Glutamatergic neuron (in vitro differentiated cells): ENCODE results near the gene DMRT2. TPM values are rescaled to one million over a fixed set of nuclear protein-coding genes. Genes with fewer than 3 reads are reported as not detected.

Source experiments
- DNase-seq: peaks from one replicate; pipeline ENCODE4 v3.0.0; 2022
- H3K27ac Mint-ChIP-seq: one replicate; pipeline ENCODE4 v1.8.0; 2020; ENCODE audit warnings: mild to moderate bottlenecking, mixed read lengths, inconsistent platforms; ENCODE audit not compliant: unreplicated experiment
- H3K27me3 Mint-ChIP-seq: one replicate; pipeline ENCODE4 v1.8.0; 2020; ENCODE audit warnings: mild to moderate bottlenecking, moderate library complexity, mixed read lengths, inconsistent platforms; ENCODE audit not compliant: unreplicated experiment
- H3K36me3 Mint-ChIP-seq: one replicate; pipeline ENCODE4 v1.8.0; 2020; ENCODE audit warnings: mild to moderate bottlenecking, mixed read lengths, inconsistent platforms; ENCODE audit not compliant: unreplicated experiment
- H3K4me1 Mint-ChIP-seq: one replicate; pipeline ENCODE4 v1.8.0; 2020; ENCODE audit warnings: mild to moderate bottlenecking, low read depth, mixed read lengths, inconsistent platforms; ENCODE audit not compliant: unreplicated experiment
- H3K4me3 Mint-ChIP-seq: one replicate; pipeline ENCODE4 v1.8.0; 2020; ENCODE audit warnings: mild to moderate bottlenecking, mixed read lengths, inconsistent platforms; ENCODE audit not compliant: unreplicated experiment
- H3K9me3 Mint-ChIP-seq: one replicate; pipeline ENCODE4 v1.8.0; 2020; ENCODE audit warnings: mild to moderate bottlenecking, moderate library complexity, mixed read lengths, inconsistent platforms; ENCODE audit not compliant: unreplicated experiment
- total RNA-seq: library from RNA; stranded (reverse); fragmentation: NEBNext Ultra II Directional; extraction: Animal tissue kit (Norgen Biotek cat#: 25700); gene quantifications from one replicate; pipeline ENCODE4 v1.2.1, GENCODE V29; 2021; ENCODE audit not compliant: unreplicated experiment
- TF ChIP-seq, protein P1 (sequence below): fragments of 200-600 bp; sonication (generic); IDR thresholded peaks from one replicate; pipeline ENCODE4 v1.5.0; 2021; ENCODE audit not compliant: partially characterized antibody, unreplicated experiment

The DMRT2 gene
- total RNA-seq, 1 donor from 2014 or later = 0.56 TPM

DNA sequence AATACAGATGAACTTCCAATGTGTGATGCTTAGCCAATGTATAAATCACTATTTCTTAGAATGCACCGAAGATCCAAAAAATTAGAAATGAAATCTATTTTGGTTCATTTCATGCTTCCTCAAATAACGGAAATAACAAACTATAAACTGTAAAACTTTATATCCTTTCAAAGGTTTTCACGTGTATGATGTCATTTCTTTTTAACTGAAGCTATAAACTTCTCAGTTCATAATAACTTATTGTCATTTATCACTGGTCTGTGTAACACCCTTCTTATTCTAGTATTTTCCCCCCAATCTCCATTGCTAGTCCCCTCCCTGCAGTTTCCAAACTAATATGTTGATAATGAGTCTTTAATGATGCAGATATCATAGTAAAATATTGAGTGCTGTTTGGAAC lies 36.4 kb downstream of the DMRT2 start:
- DNase-seq = no peak
- H3K4me3 Mint-ChIP-seq = no peak overlapping the region
- TF ChIP-seq, protein P1, sequence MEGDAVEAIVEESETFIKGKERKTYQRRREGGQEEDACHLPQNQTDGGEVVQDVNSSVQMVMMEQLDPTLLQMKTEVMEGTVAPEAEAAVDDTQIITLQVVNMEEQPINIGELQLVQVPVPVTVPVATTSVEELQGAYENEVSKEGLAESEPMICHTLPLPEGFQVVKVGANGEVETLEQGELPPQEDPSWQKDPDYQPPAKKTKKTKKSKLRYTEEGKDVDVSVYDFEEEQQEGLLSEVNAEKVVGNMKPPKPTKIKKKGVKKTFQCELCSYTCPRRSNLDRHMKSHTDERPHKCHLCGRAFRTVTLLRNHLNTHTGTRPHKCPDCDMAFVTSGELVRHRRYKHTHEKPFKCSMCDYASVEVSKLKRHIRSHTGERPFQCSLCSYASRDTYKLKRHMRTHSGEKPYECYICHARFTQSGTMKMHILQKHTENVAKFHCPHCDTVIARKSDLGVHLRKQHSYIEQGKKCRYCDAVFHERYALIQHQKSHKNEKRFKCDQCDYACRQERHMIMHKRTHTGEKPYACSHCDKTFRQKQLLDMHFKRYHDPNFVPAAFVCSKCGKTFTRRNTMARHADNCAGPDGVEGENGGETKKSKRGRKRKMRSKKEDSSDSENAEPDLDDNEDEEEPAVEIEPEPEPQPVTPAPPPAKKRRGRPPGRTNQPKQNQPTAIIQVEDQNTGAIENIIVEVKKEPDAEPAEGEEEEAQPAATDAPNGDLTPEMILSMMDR = no peak
- H3K9me3 Mint-ChIP-seq = peaks cover 2% of the 10 kb centered on the region
- H3K27ac Mint-ChIP-seq = no peak overlapping the region
- H3K36me3 Mint-ChIP-seq = no peaks in the 10 kb centered on the region
- no peaks in the 10 kb centered on the region for H3K27me3 Mint-ChIP-seq
- peaks cover 4% of the 10 kb centered on the region for H3K4me1 Mint-ChIP-seq

DNA sequence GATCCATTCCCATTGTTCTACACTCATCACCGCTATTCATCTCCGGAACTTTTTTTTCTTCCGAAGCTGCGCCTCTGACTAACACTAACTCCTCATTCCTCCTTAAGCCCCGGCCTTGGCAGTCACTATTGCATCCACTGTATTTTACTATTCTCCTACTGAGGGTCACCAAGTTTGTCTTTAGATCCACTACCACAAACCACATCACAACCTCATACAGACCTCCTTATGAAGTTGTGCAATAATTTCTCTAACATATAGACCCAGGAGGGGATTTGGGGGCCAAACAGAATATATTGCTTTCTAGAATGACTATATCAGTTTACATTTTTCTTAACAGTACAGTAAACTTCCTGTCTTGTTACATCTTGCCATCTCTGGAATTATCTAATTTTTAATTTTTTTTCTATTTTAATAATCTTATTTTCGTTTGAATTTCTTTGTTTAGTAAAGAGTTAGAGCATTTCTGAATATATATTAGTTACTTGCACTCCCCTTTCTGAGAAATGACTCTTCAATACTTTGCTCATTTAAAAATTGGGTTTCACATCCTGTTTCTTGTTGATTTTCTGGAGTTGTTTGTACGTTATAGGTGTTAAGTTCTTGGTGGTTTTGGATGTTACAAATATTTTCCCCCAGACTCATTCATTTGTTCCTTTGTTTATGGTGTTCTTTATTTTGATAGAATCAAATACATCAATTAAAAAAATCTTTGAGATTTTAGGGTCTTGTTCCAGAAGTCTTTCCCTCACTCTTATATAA lies 37.1 kb downstream of the DMRT2 start:
- Mint-ChIP-seq H3K4me1 (peaks cover 4% of the 10 kb centered on the region), H3K9me3 (peaks cover 2% of the 10 kb centered on the region), H3K36me3 (no peaks in the 10 kb centered on the region), H3K27ac (no peak overlapping the region), H3K27me3 (no peaks in the 10 kb centered on the region), H3K4me3 (no peak overlapping the region)
- TF ChIP-seq, protein P1 = no peak
- DNase-seq = no peak

DNA sequence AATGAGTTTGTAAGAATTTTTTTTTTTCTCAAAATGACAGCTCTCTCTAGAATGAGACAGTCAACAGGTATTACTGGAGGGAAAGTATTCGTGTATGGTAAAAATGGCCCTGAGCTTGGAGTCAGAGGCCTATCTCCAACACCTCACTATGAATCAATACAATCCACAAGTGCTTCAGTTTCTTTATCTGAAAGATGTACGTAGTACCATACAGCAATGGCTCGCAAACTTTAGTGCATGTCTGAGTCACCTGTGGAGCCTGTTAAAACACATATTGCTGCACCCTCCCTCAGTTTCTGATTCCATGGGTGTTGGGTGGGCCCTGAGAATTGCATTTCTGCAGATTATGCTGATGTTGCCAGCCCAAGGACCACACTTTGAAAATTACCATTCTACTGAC lies 44.6 kb downstream of the DMRT2 start:
- no peaks in the 10 kb centered on the region for H3K9me3 Mint-ChIP-seq
- H3K27ac Mint-ChIP-seq = no peak overlapping the region
- no peaks in the 10 kb centered on the region for H3K36me3 Mint-ChIP-seq
- H3K27me3 Mint-ChIP-seq = peaks cover 2% of the 10 kb centered on the region
- H3K4me1 Mint-ChIP-seq = no peaks in the 10 kb centered on the region
- H3K4me3 Mint-ChIP-seq = no peak overlapping the region
- TF ChIP-seq, protein P1 = no peak
- DNase-seq = no peak

DNA sequence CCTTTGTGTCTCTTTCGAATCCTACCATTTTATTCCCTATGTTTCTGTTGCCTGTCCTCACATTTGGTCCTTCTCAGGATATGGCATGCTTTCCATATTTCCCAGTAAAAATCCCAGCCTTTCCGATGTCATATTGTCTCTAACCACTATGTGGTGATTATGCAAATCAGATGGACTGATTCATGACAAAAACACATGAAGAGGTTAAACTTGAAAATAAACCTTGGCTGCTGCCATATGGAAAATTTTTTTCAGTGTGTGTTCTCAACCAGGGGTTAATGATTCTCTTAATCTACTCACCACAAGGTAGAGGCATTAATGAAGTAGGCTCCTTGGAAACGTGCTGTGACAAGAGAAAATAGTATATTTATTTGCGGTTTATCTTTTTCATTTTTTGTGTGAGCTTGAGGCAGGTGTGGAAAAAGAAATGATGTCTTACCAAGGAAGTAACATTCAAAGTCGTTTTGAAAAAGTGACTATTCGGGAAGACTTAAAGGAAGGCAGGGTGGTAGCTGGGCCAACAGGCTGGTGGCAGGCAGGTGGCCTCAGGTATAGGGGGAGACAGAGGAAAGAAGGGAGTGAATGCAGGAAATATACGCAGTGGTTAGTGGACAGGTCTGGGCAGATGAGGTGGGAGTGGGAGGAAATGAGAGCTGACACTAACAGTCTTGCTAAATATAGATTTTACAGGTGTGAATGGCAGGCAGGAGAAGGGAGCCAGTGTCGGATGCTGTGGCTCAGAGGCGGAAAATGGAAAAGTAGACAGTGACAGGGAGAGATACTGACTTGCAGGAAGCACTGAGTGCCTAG lies 46.2 kb downstream of the DMRT2 start:
- TF ChIP-seq, protein P1 = no peak
- Mint-ChIP-seq H3K27ac (no peak overlapping the region), H3K27me3 (peaks cover 2% of the 10 kb centered on the region), H3K36me3 (no peaks in the 10 kb centered on the region), H3K4me3 (no peak overlapping the region), H3K9me3 (no peaks in the 10 kb centered on the region), H3K4me1 (no peaks in the 10 kb centered on the region)
- no peak for DNase-seq

DNA sequence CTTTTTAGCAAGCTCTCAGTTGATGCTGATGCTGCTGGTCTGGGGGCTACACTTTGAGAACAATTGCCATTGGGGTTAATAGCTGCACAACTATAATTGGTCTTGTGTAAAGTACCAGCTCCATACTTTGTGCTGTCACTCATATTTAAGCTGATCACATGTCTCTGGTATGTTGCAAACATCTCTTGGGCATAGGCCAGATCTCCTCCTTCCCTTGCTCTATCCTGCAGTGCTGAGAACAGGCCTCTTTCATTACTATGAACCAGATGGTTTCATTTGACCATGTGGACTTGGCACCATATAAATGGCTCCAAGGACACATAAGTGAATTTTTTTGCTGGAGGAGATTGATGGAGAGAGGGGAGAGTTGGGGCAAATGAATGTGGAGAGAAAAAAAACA lies 48.4 kb downstream of the DMRT2 start:
- peaks cover 2% of the 10 kb centered on the region for H3K27me3 Mint-ChIP-seq
- H3K36me3 Mint-ChIP-seq = no peaks in the 10 kb centered on the region
- no peaks in the 10 kb centered on the region for H3K9me3 Mint-ChIP-seq
- TF ChIP-seq, protein P1 = no peak
- H3K4me1 Mint-ChIP-seq = no peaks in the 10 kb centered on the region
- no peak overlapping the region for H3K27ac Mint-ChIP-seq
- no peak for DNase-seq
- no peak overlapping the region for H3K4me3 Mint-ChIP-seq
